GM12878 (cell line): ENCODE measurements around the gene OSBPL3. TPM values are rescaled to one million over a fixed set of nuclear protein-coding genes. Genes with fewer than 3 reads are reported as not detected.
A peak's percentile ranks its signal among the peaks of the same experiment; 100 is the strongest.

Experiments
- ATAC-seq: fragments of 200-7000 bp; cut with Tn5 transposase; 3 replicates; pipeline ENCODE4 v1.9.1; 2020; ENCODE audit warnings: mild to moderate bottlenecking, moderate library complexity
- BruUV-seq: library from RNA; stranded (reverse); fragments of 400-500 nt; replicated peaks from 2 replicates; lab custom pipeline; 2021; lab: Mats Ljungman, UMichigan
- CTCF ChIA-PET: fragments of 300-600 bp; sonication (Branson Sonifier 250); formaldehyde crosslinking; extraction: SDS; loops from one replicate; lab custom pipeline; 2021; ENCODE audit warnings: inconsistent platforms; lab: Yijun Ruan, JAX
- POLR2A ChIA-PET: fragments of 350-600 bp; formaldehyde crosslinking; extraction: SDS; loops from one replicate; lab custom pipeline; 2021; ENCODE audit warnings: inconsistent platforms; lab: Charles Lee
- RAD21 ChIA-PET: fragments of 300-600 bp; sonication (Branson Sonifier 250); formaldehyde crosslinking; loops from one replicate; lab custom pipeline; 2023; ENCODE audit warnings: antibody characterized with exemption; ENCODE audit not compliant: unreplicated experiment; lab: Charles Lee
- SMC1A ChIA-PET: fragments of 300-600 bp; sonication (Branson Sonifier 250); formaldehyde crosslinking; loops from one replicate; lab custom pipeline; 2023; ENCODE audit not compliant: unreplicated experiment, uncharacterized antibody; lab: Charles Lee
- DNase-seq: peaks from one replicate; pipeline ENCODE4 v3.0.0-alpha.2; 2011; ENCODE audit warnings: low read depth, low spot score
- FAIRE-seq: peaks from 3 replicates; lab custom pipeline; 2011; peaks lifted over from hg19 to GRCh38; lab: Jason Lieb, UNC
- H2AFZ ChIP-seq: 2 replicates; pipeline ENCODE4 v1.6.0; 2011; ENCODE audit warnings: low read depth, low read length, control low read depth; ENCODE audit not compliant: control insufficient read depth
- H3K27ac ChIP-seq: 2 replicates; pipeline ENCODE4 v1.5.1; 2011; ENCODE audit warnings: control low read depth; ENCODE audit not compliant: control insufficient read depth, insufficient read depth
- H3K27me3 ChIP-seq, 2 experiments: replicated peaks in 1 of 2; 2 replicates each; pipeline versions ENCODE4 v1.6.0 to v1.6.1; 2011; ENCODE audit warnings: low read length in 1 of 2; ENCODE audit not compliant: control insufficient read depth in 2 of 2, insufficient read depth in 2 of 2
- H3K36me3 ChIP-seq, 2 experiments: 2 replicates each; pipeline ENCODE4 v1.5.1; 2011; ENCODE audit warnings: low read length in 1 of 2; ENCODE audit not compliant: control insufficient read depth in 2 of 2, insufficient read depth in 2 of 2
- H3K4me1 ChIP-seq: 2 replicates; pipeline ENCODE4 v1.6.1; 2011; ENCODE audit warnings: mild to moderate bottlenecking, low read length, moderate library complexity, mixed read lengths; ENCODE audit not compliant: control insufficient read depth, insufficient read depth
- H3K4me2 ChIP-seq: 2 replicates; pipeline ENCODE4 v1.6.0; 2011; ENCODE audit warnings: control low read depth; ENCODE audit not compliant: control insufficient read depth, insufficient read depth
- H3K4me3 ChIP-seq: fragments of 200-600 bp; sonication (generic); 2 replicates; pipeline ENCODE4 v1.5.1; 2016
- H3K79me2 ChIP-seq: 2 replicates; pipeline ENCODE4 v1.6.0; 2011; ENCODE audit warnings: low read length; ENCODE audit not compliant: control insufficient read depth, insufficient read depth
- H3K9ac ChIP-seq: 2 replicates; pipeline ENCODE4 v1.8.0; 2011; ENCODE audit warnings: low read length, control low read depth, mixed read lengths; ENCODE audit not compliant: control insufficient read depth, insufficient read depth
- H3K9me3 ChIP-seq: replicated peaks from 3 replicates; pipeline ENCODE4 v1.5.1; 2011; ENCODE audit warnings: mild to moderate bottlenecking, low read length; ENCODE audit not compliant: control insufficient read depth, insufficient read depth
- H4K20me1 ChIP-seq: 2 replicates; pipeline ENCODE4 v1.6.0; 2011; ENCODE audit not compliant: control insufficient read depth, insufficient read depth
- BACH1 ChIP-seq: fragments of 450-650 bp; IDR thresholded peaks from 2 replicates; pipeline ENCODE4 v1.6.1; 2017; ENCODE audit warnings: mild to moderate bottlenecking, borderline replicate concordance
- BCL11A ChIP-seq: IDR thresholded peaks from 2 replicates; pipeline ENCODE4 v1.6.1; 2011; ENCODE audit warnings: low read depth, low read length
- BMI1 ChIP-seq: fragments of 450-650 bp; IDR thresholded peaks from 2 replicates; pipeline ENCODE4 v1.6.1; 2016; ENCODE audit warnings: mild to moderate bottlenecking, moderate library complexity, borderline replicate concordance
- EED ChIP-seq: sonication (generic); IDR thresholded peaks from 2 replicates; pipeline ENCODE4 v1.6.1; 2016; ENCODE audit warnings: antibody characterized with exemption, low read depth
- HDGF ChIP-seq: fragments of 450-650 bp; IDR thresholded peaks from 2 replicates; pipeline ENCODE4 v1.6.1; 2016; ENCODE audit warnings: antibody characterized with exemption
- IKZF2 ChIP-seq, 2 experiments: fragments of 450-650 bp; IDR thresholded peaks; 2 replicates each; pipeline ENCODE4 v1.6.1; 2017; ENCODE audit warnings: mild to moderate bottlenecking in 2 of 2, moderate library complexity in 2 of 2
- PAX5 ChIP-seq: IDR thresholded peaks from 2 replicates; pipeline ENCODE4 v1.6.1; 2011; ENCODE audit warnings: low read depth, low read length, borderline replicate concordance
- RAD51 ChIP-seq: fragments of 450-650 bp; IDR thresholded peaks from 2 replicates; pipeline ENCODE4 v1.6.1; 2016; ENCODE audit warnings: moderate library complexity, mild to moderate bottlenecking, inconsistent platforms
- RB1 ChIP-seq: fragments of 450-650 bp; formaldehyde crosslinking; IDR thresholded peaks from 2 replicates; pipeline ENCODE4 v1.6.1; 2017; ENCODE audit warnings: mild to moderate bottlenecking, borderline replicate concordance
- RFX5 ChIP-seq: IDR thresholded peaks from 2 replicates; pipeline ENCODE4 v1.6.1; 2011; ENCODE audit warnings: low read depth, low read length, improper control_type of control experiment
- SUPT20H ChIP-seq: IDR thresholded peaks from 2 replicates; pipeline ENCODE4 v1.6.1; 2011; ENCODE audit warnings: low read depth, mild to moderate bottlenecking, low read length, moderate library complexity, borderline replicate concordance; ENCODE audit not compliant: control insufficient read depth
- TCF7 ChIP-seq: IDR thresholded peaks from 2 replicates; pipeline ENCODE4 v1.6.1; 2014; ENCODE audit warnings: antibody characterized with exemption, borderline replicate concordance
- ZBTB4 ChIP-seq: fragments of 450-650 bp; formaldehyde crosslinking; IDR thresholded peaks from 2 replicates; pipeline ENCODE4 v1.4.0; 2022; ENCODE audit warnings: mild to moderate bottlenecking, moderate library complexity
- ZNF687 ChIP-seq: fragments of 450-650 bp; IDR thresholded peaks from 2 replicates; pipeline ENCODE4 v1.6.1; 2017; ENCODE audit warnings: mild to moderate bottlenecking, moderate library complexity
- WGBS: methylation state at CpG from one replicate; pipeline ENCODE4 v1.1.6; 2016; ENCODE audit warnings: low lambda C conversion rate; ENCODE audit not compliant: insufficient replicate concordance, insufficient coverage; ENCODE audit errors: missing lambda C conversion rate; 5-methylcytosine and 5-hydroxymethylcytosine counted together
- in situ Hi-C: fragments of 300-500 bp; cut with MboI; formaldehyde crosslinking; loops from 9 replicates; pipeline ENCODE4 v1.14.3; 2018; ENCODE audit warnings: mixed read lengths
- intact Hi-C: fragments of 100-400 bp; cut with micrococcal nuclease; formaldehyde crosslinking; loops from one replicate; pipeline ENCODE4 v1.14.2; 2022; ENCODE audit not compliant: unreplicated experiment
- polyA plus RNA-seq, 11 experiments: library from polyadenylated mRNA; depleted of rRNA in 4 of 11; unstranded in 6 of 11; stranded (reverse) in 5 of 11; fragments of >200 nt; fragmentation: Nextera tagmentation in 4 of 11; fragmentation: Illumina TruSeq in 1 of 11; extraction: Ambion mirVana in 4 of 11; extraction: Trizol in 1 of 11; gene quantifications; 1 replicate in 1 of 11; 2 replicates in 10 of 11; pipeline versions ENCODE4 v1.2.1 to v1.2.3, GENCODE V29; 2011 to 2016; ENCODE audit warnings: inconsistent platforms in 2 of 11, missing spikeins in 2 of 11, low read depth in 1 of 11
- total RNA-seq, 4 experiments: library from RNA; depleted of rRNA in 3 of 4; stranded (reverse); fragments of >200 nt in 3 of 4; fragmentation: Illumina TruSeq in 1 of 4; extraction: Trizol in 1 of 4; gene quantifications; 2 replicates each; pipeline versions ENCODE4 v1.2.1 to v1.2.3, GENCODE V29; 2013 to 2021
- TF ChIP-seq, protein P1 (sequence below): fragments of 450-650 bp; IDR thresholded peaks from 2 replicates; pipeline ENCODE4 v1.6.1; 2017; ENCODE audit warnings: low read depth, mild to moderate bottlenecking, moderate library complexity

Gene OSBPL3
- total and polyA plus RNA-seq, 10 of the 15 experiments (the other 5 are each of a cell fraction or from before 2014, with no cell fraction given) = 6.1 to 46.6 (median 27.0) TPM

GRCh38 chr7:24968165-24968564 is 11.8 kb downstream of the OSBPL3 start:
- DNase-seq (no peak), ATAC-seq (no peak), FAIRE-seq (no peak)
- RAD21 ChIA-PET = interaction anchor here (0.6 to 10.0 kb wide), 10 partner anchors 9 to 147 kb away, joined by 3 to 106 read pairs (median 5); partner anchors contain the start of gene OSBPL3
- H3K27me3 ChIP-seq = no peaks in the 10 kb centered on the region
- no peaks in the 10 kb centered on the region for H3K36me3 ChIP-seq
- no peaks in the 10 kb centered on the region for H4K20me1 ChIP-seq
- H3K27ac ChIP-seq = peak overlapping the region; percentile 82
- CTCF ChIA-PET = interaction anchor here (0.7 to 2.8 kb wide), 6 partner anchors 12 to 156 kb away, joined by 3 to 43 read pairs (median 6); partner anchors contain the start of gene OSBPL3
- no TSS peak for BruUV-seq
- POLR2A ChIA-PET = interaction anchor here (0.6 to 7.0 kb wide), 4 partner anchors 11 to 72 kb away, joined by 4 to 68 read pairs (median 6); partner anchors contain the start of gene OSBPL3
- H2AFZ ChIP-seq = no peak overlapping the region
- SMC1A ChIA-PET = interaction anchor here (0.6 to 12.8 kb wide), 13 partner anchors 9 to 147 kb away, joined by 3 to 189 read pairs (median 4); partner anchors contain the start of gene OSBPL3
- peaks cover 63% of the 10 kb centered on the region for H3K4me1 ChIP-seq
- in situ Hi-C loops = no loop called here
- H3K79me2 ChIP-seq = peaks cover 96% of the 10 kb centered on the region
- intact Hi-C loops = loop anchor here (10.0 kb wide), 1 partner anchor 1373 kb away; the partner anchor contains the start of gene CCDC126
- 63% methylated on average over 9 of the region's 9 CpGs for WGBS
- H3K4me2 ChIP-seq = peak overlapping the region; percentile 73
- no peak overlapping the region; the same call in 1 of the 2 replicates for H3K4me3 ChIP-seq
- no peaks in the 10 kb centered on the region for H3K9me3 ChIP-seq
- peak overlapping the region; percentile 2 for H3K9ac ChIP-seq
- TF ChIP-seq TCF7 (no peak), BACH1 (0 out of 2 replicates have a peak, but pooled peaks have one; percentile 29), BCL11A (no peak), BMI1 (no peak), PAX5 (peak; percentile 94), RFX5 (no peak), RAD51 (no peak), RB1 (no peak), HDGF (0 out of 2 replicates have a peak, but pooled peaks have one; percentile 46), ZNF687 (0 out of 2 replicates have a peak, but pooled peaks have one; percentile 26), EED (peak; percentile 54), SUPT20H (no peak), ZBTB4 (CRISPR knock-in tag) (no peak), IKZF2 (IDR thresholded peaks at IDR 0.05) (peak; percentile 49 to 57; a peak in 3 of 4 replicates)
- TF ChIP-seq, protein P1, sequence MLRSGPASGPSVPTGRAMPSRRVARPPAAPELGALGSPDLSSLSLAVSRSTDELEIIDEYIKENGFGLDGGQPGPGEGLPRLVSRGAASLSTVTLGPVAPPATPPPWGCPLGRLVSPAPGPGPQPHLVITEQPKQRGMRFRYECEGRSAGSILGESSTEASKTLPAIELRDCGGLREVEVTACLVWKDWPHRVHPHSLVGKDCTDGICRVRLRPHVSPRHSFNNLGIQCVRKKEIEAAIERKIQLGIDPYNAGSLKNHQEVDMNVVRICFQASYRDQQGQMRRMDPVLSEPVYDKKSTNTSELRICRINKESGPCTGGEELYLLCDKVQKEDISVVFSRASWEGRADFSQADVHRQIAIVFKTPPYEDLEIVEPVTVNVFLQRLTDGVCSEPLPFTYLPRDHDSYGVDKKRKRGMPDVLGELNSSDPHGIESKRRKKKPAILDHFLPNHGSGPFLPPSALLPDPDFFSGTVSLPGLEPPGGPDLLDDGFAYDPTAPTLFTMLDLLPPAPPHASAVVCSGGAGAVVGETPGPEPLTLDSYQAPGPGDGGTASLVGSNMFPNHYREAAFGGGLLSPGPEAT = peak; percentile 31; the same call in 1 of the 2 replicates
